ENCODE data around the gene ART3. TPM values are rescaled to one million over a fixed set of nuclear protein-coding genes. Genes with fewer than 3 reads are reported as not detected.
"Not testable (repeated sequence)": the region's sequence is repeated elsewhere in the genome, so short reads cannot be mapped to it uniquely, and the experiment has no call there.

The ART3 gene
- total and polyA plus RNA-seq, 9 of the 15 experiments (the other 6 are each of a cell fraction or from before 2014, with no cell fraction given), result 0.69 to 1.4 (median 1.1) TPM; not detected in 1

DNA sequence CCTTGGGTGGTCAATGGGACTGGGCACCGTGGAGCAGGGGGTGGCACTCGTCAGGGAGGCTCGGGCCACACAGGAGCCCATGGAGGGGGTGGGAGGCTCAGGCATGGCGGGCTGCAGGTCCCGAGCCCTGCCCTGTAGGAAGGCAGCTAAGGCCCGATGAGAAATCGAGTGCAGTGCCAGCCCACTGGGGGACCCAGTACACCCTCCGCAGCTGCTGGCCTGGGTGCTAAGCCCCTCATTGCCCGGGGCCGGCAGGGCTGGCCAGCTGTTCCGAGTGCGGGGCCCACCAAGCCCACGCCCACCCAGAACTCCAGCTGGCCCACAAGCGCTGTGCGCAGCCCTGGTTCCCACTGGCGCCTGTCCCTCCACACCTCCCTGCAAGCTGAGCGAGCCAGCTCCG, 31.2 kb upstream of the ART3 start:
- H3K4me2 ChIP-seq (ENCODE audit: insufficient read depth, low read length); ATAC-seq; H3K79me2 ChIP-seq (ENCODE audit: control insufficient read depth, insufficient read depth, low read length); H3K9ac ChIP-seq (ENCODE audit: insufficient read depth in 1 of 2, low read depth in 2 of 2, low read length in 2 of 2); CTCF ChIA-PET (ENCODE audit: low intra/inter-chr PET ratio); H3K36me3 ChIP-seq (ENCODE audit: control insufficient read depth, insufficient read depth, low read length); H4K20me1 ChIP-seq (replicated peaks; ENCODE audit: control insufficient read depth, insufficient read depth, low read length); H3K9me3 ChIP-seq (replicated peaks; ENCODE audit: control insufficient read depth, insufficient read depth, low read depth, low read length); H3K4me3 ChIP-seq; in situ Hi-C loops (cut with MboI); H3K9me1 ChIP-seq (ENCODE audit: control insufficient read depth, insufficient read depth, low read length); DNase-seq (ENCODE audit: extremely low read depth in 1 of 4, low spot score in 3 of 4); H3K27ac ChIP-seq (ENCODE audit: extremely low read depth, low read depth, low read length); H2AFZ ChIP-seq (ENCODE audit: low read depth, low read length); intact Hi-C loops (cut with micrococcal nuclease); BruUV-seq (replicated peaks); H3K27me3 ChIP-seq (ENCODE audit: control insufficient read depth in 2 of 2, insufficient read depth in 2 of 2, low read length in 2 of 2); H3K4me1 ChIP-seq (replicated peaks in 1 of 2; ENCODE audit: control insufficient read depth in 2 of 2, insufficient read depth in 2 of 2, low read length in 2 of 2); FAIRE-seq: not testable (repeated sequence)
- 56% methylated on average over 11 of the region's 18 CpGs for WGBS (ENCODE audit: insufficient coverage, low coverage, missing lambda C conversion rate)
- peak; percentile 39 for TF ChIP-seq RBFOX2 (IDR thresholded peaks at IDR 0.05; ENCODE audit: low read depth, low read length)
- POLR2A ChIA-PET, result interaction anchor here (1.0 kb wide), 1 partner anchor 11 kb away, joined by 3 read pairs; no protein-coding TSS in a partner anchor

DNA sequence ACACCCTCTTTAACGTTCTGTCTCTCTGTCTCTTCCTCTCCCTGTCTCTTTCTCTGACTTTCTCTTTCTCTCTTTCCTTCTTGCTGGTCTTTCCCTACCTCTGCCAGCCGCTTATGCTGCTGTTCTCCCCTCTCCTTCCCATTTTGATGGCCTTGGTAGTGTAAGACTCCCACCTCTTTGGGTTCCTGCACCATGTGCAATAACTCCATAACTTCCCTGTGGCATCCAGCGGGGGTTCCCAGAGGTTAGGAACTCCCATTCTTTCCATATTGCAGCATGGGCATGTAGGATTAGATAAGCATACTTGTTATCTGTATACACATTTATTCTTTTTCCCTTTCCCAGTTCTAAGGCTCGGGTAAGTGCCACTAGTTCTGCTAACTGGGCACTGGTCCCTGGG, 29.8 kb upstream of the ART3 start:
- H3K9me1 ChIP-seq (ENCODE audit: control insufficient read depth, insufficient read depth, low read length); H3K36me3 ChIP-seq (ENCODE audit: control insufficient read depth, insufficient read depth, low read length); H4K20me1 ChIP-seq (replicated peaks; ENCODE audit: control insufficient read depth, insufficient read depth, low read length); H2AFZ ChIP-seq (ENCODE audit: low read depth, low read length); DNase-seq (ENCODE audit: extremely low read depth in 1 of 4, low spot score in 3 of 4); H3K27ac ChIP-seq (ENCODE audit: extremely low read depth, low read depth, low read length); H3K9me3 ChIP-seq (replicated peaks; ENCODE audit: control insufficient read depth, insufficient read depth, low read depth, low read length); FAIRE-seq; H3K79me2 ChIP-seq (ENCODE audit: control insufficient read depth, insufficient read depth, low read length); ATAC-seq; POLR2A ChIA-PET; H3K9ac ChIP-seq (ENCODE audit: insufficient read depth in 1 of 2, low read depth in 2 of 2, low read length in 2 of 2); in situ Hi-C loops (cut with MboI); H3K4me1 ChIP-seq (replicated peaks in 1 of 2; ENCODE audit: control insufficient read depth in 2 of 2, insufficient read depth in 2 of 2, low read length in 2 of 2); CTCF ChIA-PET (ENCODE audit: low intra/inter-chr PET ratio); intact Hi-C loops (cut with micrococcal nuclease); BruUV-seq (replicated peaks); H3K4me3 ChIP-seq; H3K27me3 ChIP-seq (ENCODE audit: control insufficient read depth in 2 of 2, insufficient read depth in 2 of 2, low read length in 2 of 2); H3K4me2 ChIP-seq (ENCODE audit: insufficient read depth, low read length): not testable (repeated sequence)
- 28% methylated on average over 3 of the region's 4 CpGs for WGBS (ENCODE audit: insufficient coverage, low coverage, missing lambda C conversion rate)
